ENCODE measurements around the gene EFCAB6. TPM values are rescaled to one million over a fixed set of nuclear protein-coding genes. Genes with fewer than 3 reads are reported as not detected.

The EFCAB6 gene
- total and polyA plus RNA-seq, 9 of the 15 experiments (the other 6 are each of a cell fraction or from before 2014, with no cell fraction given), result 0.06 TPM; not detected in 8

- TF ChIP-seq CUX1 (CRISPR knock-in tag; IDR thresholded peaks at IDR 0.05), result no peak
- TF ChIP-seq REST (IDR thresholded peaks at IDR 0.05; ENCODE audit: borderline replicate concordance), result no peak
- no peak for TF ChIP-seq REST (CRISPR knock-in tag; IDR thresholded peaks at IDR 0.05; ENCODE audit: low read depth)
- no peak for TF ChIP-seq PTRF (tag; IDR thresholded peaks at IDR 0.05)
- TF ChIP-seq PURB (CRISPR knock-in tag; IDR thresholded peaks at IDR 0.05; ENCODE audit: low read depth), result no peak
- no peak for TF ChIP-seq MEF2D (tag; conservative IDR thresholded peaks at IDR 0.05; ENCODE audit: low read depth)
- TF ChIP-seq TFAM (CRISPR knock-in tag; conservative IDR thresholded peaks at IDR 0.05), result no peak
- no peak for TF ChIP-seq EHMT2 (IDR thresholded peaks at IDR 0.05)
Measured at GRCh38 chr22:43533156-43533530, 279.0 kb downstream of the EFCAB6 start (continued).

Data from K562 (cell line).